ENCODE data around the gene TAF15.

Gene TAF15

GRCh38 chr17:35875072-35875799, 66.0 kb downstream of the TAF15 start:
- DNase-seq = no peak

- no peak for DNase-seq
These were observed 66.5 kb downstream of the TAF15 start for GRCh38 chr17:35875800-35876139.

GRCh38 chr17:35876534-35876933, 67.2 kb downstream of the TAF15 start:
- DNase-seq = no peak

GRCh38 chr17:35877345-35878029, 68.2 kb downstream of the TAF15 start:
- DNase-seq = no peak

- DNase-seq = no peak
These were observed 69.1 kb downstream of the TAF15 start for GRCh38 chr17:35878361-35878760.

GRCh38 chr17:35879773-35880654, 70.7 kb downstream of the TAF15 start, which contains the start of gene CCL5:
TSS of gene CCL5 (minus strand) at chr17:35880360.
- DNase-seq = peak; percentile 30

- DNase-seq = no peak
These were observed 80.0 kb downstream of the TAF15 start for GRCh38 chr17:35889241-35889640.

- DNase-seq = no peak
These were observed 80.8 kb downstream of the TAF15 start for GRCh38 chr17:35889818-35890773.

GRCh38 chr17:35890774-35891155, 81.5 kb downstream of the TAF15 start:
- no peak for DNase-seq

GRCh38 chr17:35891269-35891668, 82.0 kb downstream of the TAF15 start:
- DNase-seq = no peak

GRCh38 chr17:35892091-35893035, 83.1 kb downstream of the TAF15 start:
- DNase-seq = no peak

- no peak for DNase-seq
These were observed 84.5 kb downstream of the TAF15 start for GRCh38 chr17:35893751-35894150.

GRCh38 chr17:35894206-35894605, 84.9 kb downstream of the TAF15 start:
- no peak for DNase-seq

- no peak for DNase-seq
These were observed 86.6 kb downstream of the TAF15 start for GRCh38 chr17:35895636-35896587.
